Sigmoid colon (tissue), 7 donors: Measurements from ENCODE around the gene VPREB1. TPM values are rescaled to one million over a fixed set of nuclear protein-coding genes. Genes with fewer than 3 reads are reported as not detected.
"Not testable (repeated sequence)": the region's sequence is repeated elsewhere in the genome, so short reads cannot be mapped to it uniquely, and the experiment has no call there.

Experiments used
- DNase-seq: peaks from one replicate; pipeline ENCODE4 v3.0.0-alpha.2; 2019
- H3K27ac ChIP-seq, 4 donors: fragments of 200-600 bp; sonication (generic); one replicate each; pipeline ENCODE4 v1.5.1; 2016 to 2019; ENCODE audit warnings: mild to moderate bottlenecking in 1 of 4
- H3K27me3 ChIP-seq, 3 donors: fragments of 200-600 bp; sonication (generic); one replicate each; pipeline ENCODE4 v1.5.1; 2019; ENCODE audit warnings: mild to moderate bottlenecking in 1 of 3
- H3K36me3 ChIP-seq, 4 donors: fragments of 200-600 bp; sonication (generic); one replicate each; pipeline ENCODE4 v1.5.1; 2016 to 2019
- H3K4me1 ChIP-seq, 4 donors: fragments of 200-600 bp; sonication (generic); one replicate each; pipeline ENCODE4 v1.5.1; 2017 to 2019
- H3K4me3 ChIP-seq, 4 donors: fragments of 200-600 bp; sonication (generic); one replicate each; pipeline ENCODE4 v1.5.1; 2017 to 2019; ENCODE audit warnings: mild to moderate bottlenecking in 2 of 4, moderate library complexity in 1 of 4
- H3K9me3 ChIP-seq, 4 donors: fragments of 200-600 bp in 3 of 4; sonication (generic) in 3 of 4; one replicate each; pipeline versions ENCODE4 v1.5.1 to v1.6.1; 2013 to 2019
- EP300 ChIP-seq, 4 donors: sonication (generic); formaldehyde crosslinking; IDR thresholded peaks; one replicate each; pipeline ENCODE4 v1.6.1; 2017; ENCODE audit warnings: antibody characterized with exemption in 4 of 4
- POLR2A ChIP-seq, 2 donors: fragments of 450-650 bp; IDR thresholded peaks; one replicate each; pipeline ENCODE4 v1.6.1; 2016; ENCODE audit warnings: antibody characterized with exemption in 2 of 2, mild to moderate bottlenecking in 2 of 2, moderate library complexity in 2 of 2
- POLR2AphosphoS5 ChIP-seq, 4 donors: sonication (generic); formaldehyde crosslinking; IDR thresholded peaks; one replicate each; pipeline ENCODE4 v1.6.1; 2017; ENCODE audit warnings: antibody characterized with exemption in 4 of 4
- WGBS, 2 donors: extraction: QIAGEN DNeasy Blood & Tissue Kit; methylation state at CpG; one replicate each; pipeline ENCODE4 v1.1.7; 2013; 5-methylcytosine and 5-hydroxymethylcytosine counted together
- intact Hi-C: fragments of 100-400 bp; cut with DNase I; formaldehyde crosslinking; loops from one replicate; pipeline ENCODE4 v1.15.1; 2023
- polyA plus RNA-seq, 3 donors: library from polyadenylated mRNA; stranded (reverse); fragments of 200-250 nt; gene quantifications; one replicate each; pipeline ENCODE4 v1.2.3, GENCODE V29; 2013
- total RNA-seq, 4 donors: library from RNA; depleted of rRNA; stranded (reverse); fragments of >200 nt; gene quantifications; one replicate each; pipeline ENCODE4 v1.1.0, GENCODE V29; 2016
- TF ChIP-seq, protein P1 (sequence below), 4 experiments: fragments of 450-650 bp in 3 of 4; fragments of 200-600 bp in 1 of 4; IDR thresholded peaks; one replicate each; pipeline ENCODE4 v1.5.1; 2016 to 2019; ENCODE audit warnings: antibody characterized with exemption in 4 of 4, mild to moderate bottlenecking in 3 of 4, moderate library complexity in 2 of 4
- donor health status: healthy with polysubstance abuse.
- donor health status: Bipolar disorder and iron deficiency.
- donor health status: healthy.

The VPREB1 gene
- total and polyA plus RNA-seq, 7 donors, result 1.9 TPM; not detected in 6

GRCh38 chr22:22219140-22219996 is 25.2 kb upstream of the VPREB1 start:
- Histone ChIP-seq H3K36me3 (no peaks in the 10 kb centered on the region), H3K4me1 (no peaks in the 10 kb centered on the region), H3K27me3 (no peaks in the 10 kb centered on the region), H3K27ac (no peak overlapping the region), H3K4me3 (no peak overlapping the region), H3K9me3 (no peaks in the 10 kb centered on the region)
- no peak for DNase-seq
- intact Hi-C loops, result no loop called here
- TF ChIP-seq EP300 (IDR thresholded peaks at IDR 0.05) (no peak), POLR2AphosphoS5 (IDR thresholded peaks at IDR 0.05) (no peak), POLR2A (IDR thresholded peaks at IDR 0.05) (no peak)
- TF ChIP-seq, protein P1, sequence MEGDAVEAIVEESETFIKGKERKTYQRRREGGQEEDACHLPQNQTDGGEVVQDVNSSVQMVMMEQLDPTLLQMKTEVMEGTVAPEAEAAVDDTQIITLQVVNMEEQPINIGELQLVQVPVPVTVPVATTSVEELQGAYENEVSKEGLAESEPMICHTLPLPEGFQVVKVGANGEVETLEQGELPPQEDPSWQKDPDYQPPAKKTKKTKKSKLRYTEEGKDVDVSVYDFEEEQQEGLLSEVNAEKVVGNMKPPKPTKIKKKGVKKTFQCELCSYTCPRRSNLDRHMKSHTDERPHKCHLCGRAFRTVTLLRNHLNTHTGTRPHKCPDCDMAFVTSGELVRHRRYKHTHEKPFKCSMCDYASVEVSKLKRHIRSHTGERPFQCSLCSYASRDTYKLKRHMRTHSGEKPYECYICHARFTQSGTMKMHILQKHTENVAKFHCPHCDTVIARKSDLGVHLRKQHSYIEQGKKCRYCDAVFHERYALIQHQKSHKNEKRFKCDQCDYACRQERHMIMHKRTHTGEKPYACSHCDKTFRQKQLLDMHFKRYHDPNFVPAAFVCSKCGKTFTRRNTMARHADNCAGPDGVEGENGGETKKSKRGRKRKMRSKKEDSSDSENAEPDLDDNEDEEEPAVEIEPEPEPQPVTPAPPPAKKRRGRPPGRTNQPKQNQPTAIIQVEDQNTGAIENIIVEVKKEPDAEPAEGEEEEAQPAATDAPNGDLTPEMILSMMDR (IDR thresholded peaks at IDR 0.05), result no peak
- WGBS, 2 donors, result 43 to 55% methylated on average over 6 of the region's 6 CpGs

GRCh38 chr22:22221043-22221442 is 23.5 kb upstream of the VPREB1 start:
- H3K4me3 ChIP-seq, H3K27me3 ChIP-seq, H3K9me3 ChIP-seq, H3K4me1 ChIP-seq, H3K36me3 ChIP-seq, H3K27ac ChIP-seq, DNase-seq, intact Hi-C loops: not testable (repeated sequence)
- WGBS, 2 donors, result 80% methylated on average over 1 of the region's 7 CpGs; no CpG with 5 or more reads in 1 of the 2 donors

DNA sequence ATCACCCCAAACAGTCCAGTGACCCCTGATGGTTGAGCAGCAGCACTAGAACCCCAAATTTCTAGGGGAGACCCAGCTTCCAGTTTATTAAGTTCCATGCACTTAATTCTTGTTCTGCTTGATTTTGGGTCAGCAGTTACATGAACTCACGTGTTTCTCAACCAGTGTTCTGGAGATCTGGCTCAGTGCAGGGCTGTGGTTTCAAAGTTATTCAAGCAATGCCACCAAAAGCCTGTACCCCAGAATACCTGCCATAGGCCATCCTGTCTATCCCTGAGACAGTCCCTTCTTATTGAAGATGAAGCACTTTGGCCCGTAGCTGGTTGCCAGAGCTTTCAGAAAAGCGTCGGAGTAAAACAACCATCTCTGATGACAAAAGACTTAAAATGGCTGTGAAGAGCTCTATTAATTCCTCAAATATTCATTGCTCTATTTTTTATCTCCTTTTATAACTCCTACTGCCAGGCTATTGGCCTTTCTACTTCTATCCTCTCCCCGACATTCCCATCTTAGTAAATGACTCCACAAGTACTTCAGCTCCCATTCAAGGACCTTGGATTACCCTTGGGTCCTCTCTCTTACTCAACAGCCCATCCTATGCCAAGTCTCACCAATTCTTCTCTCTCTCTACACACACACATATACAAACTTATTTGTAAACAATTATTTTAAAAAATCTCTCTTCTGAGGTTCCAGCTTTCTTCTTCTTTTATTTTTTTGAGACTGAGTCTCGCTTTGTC is 18.0 kb upstream of the VPREB1 start:
- intact Hi-C loops, result no loop called here
- TF ChIP-seq POLR2A (IDR thresholded peaks at IDR 0.05) (no peak), EP300 (IDR thresholded peaks at IDR 0.05) (no peak), POLR2AphosphoS5 (IDR thresholded peaks at IDR 0.05) (no peak)
- TF ChIP-seq, protein P1 (IDR thresholded peaks at IDR 0.05), result no peak
- no peaks in the 10 kb centered on the region for H3K27me3 ChIP-seq
- no peak overlapping the region for H3K27ac ChIP-seq
- 81 to 83% methylated on average over 6 of the region's 6 CpGs for WGBS, 2 donors
- H3K9me3 ChIP-seq, result no peaks in the 10 kb centered on the region
- no peak for DNase-seq
- no peaks in the 10 kb centered on the region for H3K4me1 ChIP-seq
- H3K36me3 ChIP-seq, result no peaks in the 10 kb centered on the region
- H3K4me3 ChIP-seq, result no peak overlapping the region

GRCh38 chr22:22228421-22228820 is 16.2 kb upstream of the VPREB1 start:
- Histone ChIP-seq H3K36me3 (no peaks in the 10 kb centered on the region), H3K4me1 (no peaks in the 10 kb centered on the region), H3K4me3 (no peak overlapping the region), H3K27ac (no peak overlapping the region), H3K27me3 (no peaks in the 10 kb centered on the region), H3K9me3 (no peaks in the 10 kb centered on the region)
- 80 to 89% methylated on average over 6 of the region's 6 CpGs for WGBS, 2 donors
- intact Hi-C loops, result no loop called here
- TF ChIP-seq POLR2A (IDR thresholded peaks at IDR 0.05) (no peak), EP300 (IDR thresholded peaks at IDR 0.05) (no peak), POLR2AphosphoS5 (IDR thresholded peaks at IDR 0.05) (no peak)
- TF ChIP-seq, protein P1 (IDR thresholded peaks at IDR 0.05), result no peak
- DNase-seq, result no peak

DNA sequence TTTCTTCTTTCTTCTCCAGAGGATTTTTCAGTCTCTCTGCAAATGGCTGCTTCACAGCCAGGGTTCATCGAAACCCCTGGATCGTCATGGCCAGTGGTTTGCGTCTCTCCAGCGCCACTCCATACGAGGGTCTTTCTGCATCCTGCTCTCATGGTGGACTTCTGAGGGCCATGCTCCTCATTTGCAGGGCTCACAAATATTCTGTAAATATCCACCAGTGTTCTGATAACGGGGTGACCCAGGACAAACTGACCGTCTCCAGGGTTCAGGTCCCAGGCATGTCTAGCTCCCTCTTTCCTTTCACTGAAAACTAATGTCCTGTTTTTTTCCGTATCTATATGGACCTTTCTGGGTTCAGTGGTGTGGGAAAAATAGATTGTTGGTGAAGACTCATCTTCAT is 15.7 kb upstream of the VPREB1 start:
- TF ChIP-seq POLR2AphosphoS5 (IDR thresholded peaks at IDR 0.05), result no peak
- no peak for TF ChIP-seq POLR2A (IDR thresholded peaks at IDR 0.05)
- TF ChIP-seq EP300 (IDR thresholded peaks at IDR 0.05), result no peak
- TF ChIP-seq, protein P1 (IDR thresholded peaks at IDR 0.05), result no peak
- 75 to 90% methylated on average over 8 of the region's 8 CpGs for WGBS, 2 donors

More for the DNA sequence above, 15.7 kb upstream of the VPREB1 start:
- no peaks in the 10 kb centered on the region for H3K9me3 ChIP-seq
- DNase-seq, result no peak
- H3K27ac ChIP-seq, result no peak overlapping the region
- H3K4me1 ChIP-seq, result no peaks in the 10 kb centered on the region
- H3K27me3 ChIP-seq, result no peaks in the 10 kb centered on the region
- no peaks in the 10 kb centered on the region for H3K36me3 ChIP-seq
- intact Hi-C loops, result no loop called here
- no peak overlapping the region for H3K4me3 ChIP-seq
